Activated T-cell treated with anti-CD3 and anti-CD28 coated beads for 1 hour (primary cell): ENCODE measurements around the gene RBKS.
A peak's percentile ranks its signal among the peaks of the same experiment; 100 is the strongest.
"Not testable (repeated sequence)": the region's sequence is repeated elsewhere in the genome, so short reads cannot be mapped to it uniquely, and the experiment has no call there.

Experiments
- DNase-seq: peaks from one replicate; pipeline ENCODE4 v3.0.0-alpha.2; 2020; ENCODE audit warnings: low read depth

RBKS gene

DNA sequence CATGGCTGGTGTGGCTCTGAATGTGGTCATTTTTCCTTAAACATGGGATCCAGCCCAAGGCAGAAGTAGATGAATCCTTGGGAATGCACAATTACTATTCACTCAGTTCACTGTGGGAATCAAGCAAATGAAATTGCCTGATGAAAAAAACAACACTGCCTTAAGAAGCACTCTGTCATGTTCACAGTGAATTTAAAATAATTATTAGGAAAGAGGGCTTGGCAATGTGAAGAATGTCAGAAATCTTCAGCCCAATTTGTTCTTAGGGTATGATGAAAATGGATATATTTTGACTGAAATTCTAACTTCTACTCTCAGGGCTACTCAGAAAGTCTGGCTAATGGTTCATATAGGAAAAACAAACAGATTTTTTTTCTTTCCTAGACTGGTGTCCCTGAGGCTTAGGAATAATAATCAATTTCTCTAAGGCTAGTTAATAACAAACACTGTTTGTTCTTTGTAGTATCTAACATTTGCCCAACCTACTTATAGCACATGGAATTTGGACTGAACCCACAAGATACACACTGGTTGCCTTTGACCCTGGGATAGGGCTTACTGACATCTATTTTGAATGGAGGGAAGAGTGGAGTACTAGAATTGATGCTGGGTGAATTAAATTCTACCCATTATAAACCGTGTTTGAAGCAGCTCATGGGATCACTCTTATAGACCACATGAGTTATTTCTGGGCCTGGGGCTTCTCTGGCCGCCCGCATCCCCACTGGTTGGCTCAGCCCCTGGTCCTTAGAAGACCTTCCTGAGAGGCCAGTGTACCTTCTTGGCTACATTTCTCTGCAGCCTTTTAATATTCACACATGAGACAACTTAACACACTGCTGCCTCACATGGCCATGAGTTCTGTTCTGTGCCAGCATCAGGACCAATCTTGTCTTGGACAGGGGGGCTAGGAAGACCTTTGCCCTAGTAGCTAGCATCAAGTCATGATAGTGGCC, 127.0 kb downstream of the RBKS start:
- DNase-seq = no peak

DNA sequence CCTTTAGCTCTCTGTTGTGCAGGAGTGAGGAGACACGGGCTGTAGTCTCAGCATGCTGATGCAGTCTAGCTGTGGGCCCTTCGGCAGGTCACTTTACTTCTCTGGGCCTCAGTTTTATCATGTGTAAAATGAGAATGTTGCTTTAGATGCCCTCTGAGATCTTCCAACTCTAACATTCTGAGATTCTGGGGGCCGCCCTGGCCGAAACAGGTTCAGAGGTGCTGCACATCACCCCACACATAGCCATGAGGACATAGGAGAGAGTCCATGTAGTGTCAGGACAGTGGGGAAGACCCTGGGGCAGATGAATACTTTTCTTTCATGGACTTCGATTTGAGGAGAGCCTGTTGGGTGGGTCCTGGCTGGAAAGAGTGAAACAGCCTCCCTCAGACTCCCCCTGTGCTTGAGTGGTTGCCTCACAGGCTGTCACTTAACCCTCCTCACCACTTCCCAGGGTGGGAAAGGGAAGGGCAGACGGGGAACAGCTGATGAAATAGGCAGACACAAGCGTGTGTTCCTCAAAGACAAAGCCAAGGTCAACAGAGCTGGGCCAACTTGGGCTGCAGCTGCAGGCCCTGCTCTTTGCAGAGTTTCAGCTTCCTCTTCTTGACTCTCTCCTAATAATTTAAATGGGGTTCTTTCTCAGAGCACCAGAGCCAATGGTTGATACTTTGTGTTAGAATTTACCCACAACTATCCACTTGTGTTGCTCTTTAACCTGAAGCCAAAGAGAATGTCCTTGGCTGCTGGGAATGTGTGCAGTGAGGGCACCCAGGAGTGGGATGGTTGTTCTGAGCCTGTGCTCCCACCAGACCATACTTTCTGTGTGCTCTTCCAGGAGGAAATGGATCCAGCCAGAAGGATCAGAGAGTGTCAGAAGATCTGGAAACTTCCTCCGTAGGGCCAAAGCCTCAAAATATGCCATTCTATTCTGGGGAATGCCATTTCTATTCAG, 133.4 kb downstream of the RBKS start:
- DNase-seq = no peak

DNA sequence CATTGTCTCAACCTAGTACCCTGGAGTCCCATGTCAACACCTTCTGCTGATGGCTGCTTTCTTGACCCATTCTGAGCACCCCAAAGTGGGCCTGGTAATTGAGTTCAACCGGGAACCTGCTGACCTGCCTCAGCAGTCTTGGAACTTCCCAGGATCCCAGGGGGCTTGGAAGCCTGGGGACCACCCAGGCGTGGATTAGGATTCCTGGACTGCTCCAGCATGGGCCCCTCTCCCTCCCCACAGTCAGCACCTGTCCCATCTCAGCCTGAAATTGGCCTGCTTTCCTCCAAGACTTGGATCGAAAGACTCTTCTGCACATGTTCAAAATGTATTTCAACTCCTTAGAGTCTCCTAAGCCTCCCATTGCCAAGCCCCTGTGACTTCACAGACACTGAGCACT, 134.1 kb downstream of the RBKS start:
- no peak for DNase-seq

DNA sequence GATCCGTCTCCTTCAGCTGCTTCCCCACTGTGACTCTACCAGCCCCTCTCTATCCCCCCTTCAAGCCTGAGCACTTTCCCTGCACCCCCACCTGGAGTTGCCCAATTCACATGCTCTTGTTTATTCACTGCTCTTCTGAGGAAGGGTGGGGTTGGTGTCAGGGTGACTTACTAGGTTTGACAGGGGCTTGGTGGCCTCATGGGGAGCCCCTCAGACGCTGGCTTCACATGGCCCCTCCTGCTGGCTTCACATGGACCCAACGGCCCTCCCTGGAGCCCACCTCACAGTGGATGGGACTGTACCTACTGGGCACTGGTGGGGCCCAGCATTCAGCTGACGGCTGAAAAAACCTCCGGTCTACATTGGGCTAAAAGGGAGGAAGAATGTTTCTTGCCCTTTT, 135.4 kb downstream of the RBKS start:
- no peak for DNase-seq

DNA sequence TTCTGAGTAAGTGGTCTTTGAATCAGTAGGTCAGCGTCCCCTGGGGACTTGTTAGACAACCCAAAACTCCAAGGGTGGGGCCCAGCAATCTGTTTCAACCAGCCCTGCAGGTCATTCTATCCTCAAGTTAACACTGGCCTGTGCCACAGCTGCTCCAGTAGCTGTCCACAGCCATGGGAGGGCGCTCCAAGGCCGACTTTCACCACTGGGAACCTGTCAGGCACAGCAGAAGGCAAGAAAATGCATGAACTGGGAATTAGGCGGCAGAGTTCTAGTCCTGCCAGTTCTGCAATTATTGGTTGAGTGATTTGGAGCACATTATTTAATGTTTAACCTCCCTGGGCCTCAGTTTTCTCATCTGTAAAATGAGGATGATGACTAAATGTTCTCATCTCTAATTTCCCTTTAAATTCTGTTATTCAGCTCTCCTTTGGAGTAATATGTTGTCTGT, 136.0 kb downstream of the RBKS start:
- peak; percentile 58 for DNase-seq

DNA sequence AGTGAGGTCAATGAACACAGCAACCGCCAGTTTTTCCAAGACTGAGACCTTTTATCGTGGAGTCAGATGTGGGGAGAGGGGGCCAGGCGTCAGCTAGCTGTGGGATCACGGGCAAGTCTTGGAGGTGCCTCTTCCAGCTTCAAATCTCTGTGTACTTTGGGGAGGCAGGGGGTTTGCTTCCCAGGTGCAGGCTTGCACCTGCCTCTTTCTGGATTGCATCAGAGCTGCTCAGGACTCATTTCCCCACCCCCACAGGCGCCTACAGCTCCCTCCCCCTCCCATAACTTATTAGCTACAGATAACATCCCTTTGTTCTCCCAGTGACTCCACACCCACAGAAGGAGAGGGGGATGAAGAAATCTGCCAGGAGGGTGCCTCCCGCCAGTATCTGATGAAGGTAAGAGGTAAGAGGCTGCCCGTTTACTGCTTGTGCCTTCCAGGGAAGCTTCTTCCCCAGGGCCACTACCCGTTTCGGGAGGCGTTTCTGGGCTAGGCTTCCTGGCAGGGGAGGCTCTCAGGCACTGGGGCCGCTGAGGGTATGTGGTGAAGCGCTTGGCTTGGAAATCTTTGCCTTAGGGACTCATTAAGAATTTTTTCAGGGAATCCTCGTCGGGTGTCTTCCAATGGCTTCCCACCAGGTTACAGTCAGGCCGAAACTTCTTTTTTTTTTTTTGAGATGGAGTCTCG, 137.5 kb downstream of the RBKS start:
- no peak for DNase-seq

DNA sequence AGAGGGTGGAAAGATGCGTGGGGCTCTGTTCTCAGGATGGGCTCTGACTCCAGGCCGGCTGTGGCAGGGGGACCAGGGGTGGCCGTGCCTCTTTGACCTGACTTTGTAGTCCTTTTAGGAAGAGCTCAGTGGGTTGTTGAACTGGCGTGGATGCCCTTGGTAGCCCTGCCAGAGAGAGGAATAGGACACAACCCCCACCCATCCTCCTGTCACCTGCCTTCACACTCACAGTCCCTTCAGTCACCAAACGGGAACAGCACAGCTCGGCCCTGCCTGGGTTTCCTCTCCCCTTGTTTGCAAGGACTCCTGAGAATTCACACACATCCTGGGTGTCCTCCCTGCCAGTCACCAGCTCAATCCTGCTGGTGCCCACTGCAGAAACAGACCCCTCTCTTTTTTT, 138.8 kb downstream of the RBKS start:
- no peak for DNase-seq

DNA sequence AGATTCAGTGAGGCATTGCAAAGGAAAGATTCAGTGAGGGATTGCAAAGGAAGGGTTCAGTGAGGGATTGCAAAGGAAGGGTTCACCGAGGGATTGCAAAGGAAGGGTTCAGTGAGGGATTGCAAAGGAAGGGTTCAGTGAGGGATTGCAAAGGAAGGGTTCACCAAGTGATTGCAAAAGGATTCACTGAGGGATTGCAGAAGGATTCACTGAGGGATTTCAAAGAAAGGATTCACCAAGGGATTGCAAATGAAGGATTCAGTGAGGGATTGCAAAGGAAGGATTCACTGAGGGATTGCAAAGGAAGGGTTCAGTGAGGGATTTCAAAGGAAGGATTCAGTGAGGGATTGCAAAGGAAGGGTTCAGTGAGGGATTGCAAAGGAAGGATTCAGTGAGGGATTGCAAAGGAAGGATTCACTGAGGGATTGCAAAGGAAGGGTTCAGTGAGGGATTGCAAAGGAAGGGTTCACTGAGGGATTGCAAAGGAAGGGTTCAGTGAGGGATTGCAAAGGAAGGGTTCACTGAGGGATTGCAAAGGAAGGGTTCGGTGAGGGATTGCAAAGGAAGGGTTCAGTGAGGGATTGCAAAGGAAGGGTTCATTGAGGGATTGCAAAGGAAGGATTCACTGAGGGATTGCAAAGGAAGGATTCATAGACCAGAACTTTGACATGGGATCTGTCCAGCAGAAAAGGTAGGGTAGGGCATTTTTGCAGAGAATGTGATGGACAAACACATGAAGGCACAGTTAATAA, 141.2 kb downstream of the RBKS start:
- not testable (repeated sequence) for DNase-seq

DNA sequence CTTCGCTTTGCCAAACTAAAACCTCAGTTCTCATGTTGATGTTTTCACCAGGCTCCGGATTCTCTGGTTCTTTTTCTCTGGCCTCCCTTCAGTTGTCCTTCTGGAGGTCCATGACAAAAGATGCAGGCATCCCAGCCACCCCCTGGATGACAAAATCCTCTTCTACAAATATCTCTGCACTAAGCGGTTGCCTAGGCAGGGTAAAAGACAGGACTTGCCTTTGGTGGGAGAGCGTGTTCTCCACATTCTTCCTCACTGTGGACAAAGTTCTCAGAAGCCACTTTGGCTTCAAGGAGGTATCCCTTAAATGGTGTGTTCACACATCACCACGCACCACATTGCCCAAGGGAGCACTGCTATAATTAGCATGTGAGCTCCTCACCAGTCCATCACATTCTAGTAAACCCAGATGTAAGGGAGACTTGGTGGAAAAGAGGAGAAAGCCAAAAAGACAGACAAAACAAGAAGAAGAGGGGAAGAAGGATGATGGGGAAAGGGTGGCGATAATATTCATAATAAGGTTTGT, 142.3 kb downstream of the RBKS start:
- DNase-seq = no peak

DNA sequence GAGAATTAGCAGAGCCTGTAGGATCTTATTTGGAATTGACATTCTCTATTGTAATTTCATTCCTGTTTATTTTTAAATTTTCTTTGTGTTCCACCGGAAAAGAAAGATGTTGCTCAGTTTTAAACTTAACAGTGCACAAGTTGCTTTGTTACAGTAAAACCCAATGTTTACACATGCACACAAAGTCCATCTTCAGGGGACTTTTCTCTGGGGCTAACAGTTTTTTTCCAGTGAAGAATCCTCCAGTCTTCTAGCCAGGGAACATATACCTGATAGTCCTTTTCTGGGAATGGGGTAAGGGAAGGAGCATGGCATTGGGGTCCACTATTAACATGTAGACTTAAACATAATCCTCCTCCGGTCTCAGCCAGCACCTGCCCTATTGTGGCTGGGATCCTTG, 143.9 kb downstream of the RBKS start:
- DNase-seq = no peak

DNA sequence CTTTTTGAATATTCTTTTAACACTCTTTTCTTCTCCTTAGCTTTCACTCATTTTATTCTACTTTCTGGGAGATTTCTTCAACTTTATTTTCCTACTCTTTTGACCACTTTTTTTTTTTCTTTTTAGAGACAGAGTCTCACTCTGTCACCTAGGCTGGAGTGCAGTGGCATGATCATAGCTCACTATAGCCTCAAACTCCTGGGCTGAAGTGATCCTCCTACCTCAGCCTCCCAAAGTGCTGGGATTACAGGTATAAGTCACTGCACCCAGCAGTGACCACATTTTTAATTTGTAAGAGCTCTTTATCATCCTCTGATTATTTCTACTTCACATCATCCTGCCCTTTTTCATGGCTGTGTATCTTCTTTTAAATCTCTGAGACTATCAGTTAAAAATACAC, 144.7 kb downstream of the RBKS start:
- DNase-seq = not testable (repeated sequence)

DNA sequence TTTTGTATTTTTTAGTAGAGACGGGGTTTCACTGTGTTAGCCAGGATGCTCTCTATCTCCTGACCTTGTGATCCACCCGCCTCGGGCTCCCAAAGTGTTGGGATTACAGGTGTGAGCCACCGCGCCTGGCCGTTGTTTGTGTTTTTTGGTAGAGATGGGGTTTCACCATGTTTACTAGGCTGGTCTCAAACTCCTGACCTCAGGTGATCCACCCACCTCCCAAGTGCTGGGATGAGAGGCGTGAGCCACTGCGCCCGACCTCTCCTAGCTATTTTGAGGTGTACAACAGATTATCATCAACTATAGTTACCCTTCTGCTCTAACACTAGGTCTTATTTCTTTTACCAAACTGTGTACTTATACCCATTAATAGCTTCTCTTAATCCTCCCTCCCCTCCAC, 147.6 kb downstream of the RBKS start:
- no peak for DNase-seq

DNA sequence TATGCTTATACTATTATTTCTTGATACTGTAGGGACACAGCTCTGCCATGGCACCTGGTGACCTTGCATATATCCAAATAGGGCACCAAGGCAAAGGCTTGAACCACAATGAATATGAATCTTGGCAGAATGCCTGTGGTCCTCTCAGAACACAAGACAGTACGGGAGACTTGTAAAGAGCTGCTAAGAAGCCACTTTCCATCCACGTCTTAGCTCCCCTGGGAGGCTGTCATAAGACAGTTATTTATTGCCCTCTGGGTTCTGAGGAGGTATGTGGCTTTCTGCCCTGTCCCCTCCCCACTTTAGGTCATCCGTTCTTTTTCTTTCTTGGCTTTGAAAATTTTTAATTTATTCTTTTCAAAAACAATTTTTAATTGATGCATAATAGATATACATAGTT, 148.5 kb downstream of the RBKS start:
- no peak for DNase-seq

DNA sequence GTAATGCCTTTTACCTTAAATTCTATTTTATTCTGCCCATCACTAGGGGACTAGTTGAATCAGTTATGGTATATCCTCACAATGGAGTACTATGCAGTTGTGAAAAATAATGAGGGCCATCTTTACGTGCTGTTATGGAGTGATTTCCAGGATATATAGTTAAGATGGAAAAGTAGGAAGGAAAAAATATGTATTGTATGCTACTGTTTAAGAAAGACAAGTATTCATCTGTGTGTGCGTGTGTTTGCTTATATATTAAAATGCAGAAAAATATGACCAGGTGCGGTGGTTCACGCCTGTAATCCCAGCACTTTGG, 151.2 kb downstream of the RBKS start:
- no peak for DNase-seq

DNA sequence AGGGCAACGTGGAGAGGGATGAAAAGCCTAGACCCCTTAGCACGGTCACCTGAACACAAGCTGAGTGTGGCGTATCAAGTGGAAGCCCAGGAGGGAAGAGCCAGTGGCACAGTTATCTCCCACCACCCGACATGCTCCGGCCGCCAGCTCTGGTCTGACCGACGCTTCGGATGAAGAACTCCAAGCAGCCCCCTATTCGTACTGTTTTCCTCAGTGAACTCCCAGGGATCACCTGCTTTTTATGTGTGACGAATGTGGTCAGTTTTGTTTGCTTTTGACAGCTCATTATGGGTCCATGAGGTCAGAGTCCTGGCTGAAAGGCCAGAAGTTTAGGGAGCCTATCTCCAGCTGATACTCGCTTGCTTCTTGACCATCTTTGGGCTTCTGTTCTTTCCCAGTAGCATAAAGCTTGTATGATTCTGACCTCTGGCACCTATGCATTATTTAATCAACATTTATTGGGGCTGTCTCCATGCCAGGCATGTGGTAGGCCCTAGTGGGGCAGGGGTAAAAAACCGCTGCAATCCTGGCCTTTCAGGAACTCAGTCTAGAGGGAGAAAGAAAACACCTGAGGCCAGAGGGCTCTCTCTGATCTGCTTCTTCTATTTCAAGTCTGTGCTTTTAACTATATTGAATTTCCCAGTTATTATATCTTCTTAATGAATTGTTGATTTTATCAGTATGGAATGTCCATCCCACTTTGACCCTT, 151.7 kb downstream of the RBKS start:
- DNase-seq = no peak

DNA sequence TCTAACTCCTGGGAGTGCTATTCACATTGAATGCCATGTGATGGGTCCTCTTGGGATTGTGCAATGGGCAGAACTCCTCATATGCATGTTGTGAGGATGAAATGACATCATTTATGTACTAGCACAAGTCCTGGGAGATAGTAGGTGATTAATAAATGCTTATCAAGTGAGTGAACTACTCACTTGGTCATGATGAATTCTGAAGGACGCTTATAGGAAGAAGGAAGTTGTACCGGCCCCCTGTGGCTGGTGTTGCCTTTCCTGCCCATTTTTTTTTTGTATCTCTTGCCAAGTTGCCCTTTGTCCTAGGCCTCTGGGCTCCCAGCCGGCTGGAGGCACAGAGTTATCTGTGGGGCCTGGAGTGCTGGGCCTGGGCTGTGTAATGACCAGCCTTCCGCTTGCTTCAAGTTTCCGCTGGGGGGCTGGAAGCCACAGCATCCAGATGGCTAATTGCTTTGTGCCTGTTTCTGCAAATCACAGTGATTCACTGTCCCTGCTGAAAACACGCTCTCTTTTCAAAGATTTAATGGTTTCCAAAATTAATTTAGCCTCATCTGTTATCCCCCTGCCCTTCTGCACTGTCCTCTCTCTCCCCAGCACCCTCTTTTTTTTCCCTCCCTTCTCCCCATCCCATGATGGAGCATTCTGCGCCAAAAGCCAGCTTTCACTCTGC, 152.4 kb downstream of the RBKS start:
- DNase-seq = no peak

DNA sequence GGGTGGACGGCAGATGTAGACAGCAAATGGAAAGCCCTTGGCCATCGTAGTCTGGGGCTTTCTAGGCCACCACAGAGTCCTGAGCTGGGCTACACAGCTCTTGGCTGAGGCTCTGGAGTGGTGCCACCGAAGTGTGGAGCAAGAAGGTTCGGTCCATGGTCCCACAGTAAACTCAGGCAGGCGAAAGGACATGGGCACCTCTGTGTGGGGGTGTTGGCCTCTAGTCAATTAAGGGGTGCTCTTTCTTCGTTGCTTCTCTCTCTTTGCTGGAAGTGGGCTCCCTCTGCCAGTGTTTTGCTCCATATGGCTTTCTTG, 153.3 kb downstream of the RBKS start:
- DNase-seq = no peak

DNA sequence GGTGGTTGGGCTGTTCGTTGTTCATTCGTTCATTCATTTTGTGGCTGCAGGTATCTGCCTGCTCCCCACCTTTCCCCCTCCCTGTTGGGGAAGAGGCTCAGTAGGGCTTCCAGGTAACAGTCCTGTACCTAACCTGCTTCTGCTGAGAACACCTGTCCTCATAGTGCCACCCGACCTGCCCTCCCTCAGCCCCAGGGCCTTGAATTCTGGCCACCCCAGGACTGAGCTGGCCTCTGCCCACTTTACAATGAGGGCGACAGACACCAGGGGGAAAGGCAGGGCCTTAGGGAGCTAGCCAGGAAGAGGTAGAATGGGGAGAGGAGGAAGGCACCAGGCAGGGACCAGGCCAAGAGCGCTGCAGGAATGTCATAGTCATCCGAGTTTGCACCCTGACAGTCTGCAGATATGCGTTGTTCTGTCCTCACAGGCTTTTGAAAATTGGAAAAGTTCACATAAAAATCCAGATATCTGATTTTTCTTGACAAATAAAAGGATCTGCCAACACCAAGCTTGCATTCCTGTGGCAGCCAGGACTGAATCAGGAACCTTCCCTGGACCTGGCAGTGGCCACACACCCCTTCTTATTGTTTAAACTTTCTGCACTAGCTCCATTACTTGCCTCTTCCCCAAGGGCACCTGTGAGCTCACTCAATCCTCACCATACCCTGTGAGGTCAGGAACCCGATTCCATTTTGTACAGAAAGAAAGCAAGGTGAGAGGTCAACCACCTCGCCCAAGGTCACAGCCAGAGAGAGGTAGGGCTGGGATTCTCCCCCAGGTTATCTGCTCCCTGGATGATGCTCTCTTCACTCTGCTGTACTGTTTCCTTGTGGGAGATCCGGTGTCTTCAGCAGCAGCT, 153.9 kb downstream of the RBKS start:
- no peak for DNase-seq

DNA sequence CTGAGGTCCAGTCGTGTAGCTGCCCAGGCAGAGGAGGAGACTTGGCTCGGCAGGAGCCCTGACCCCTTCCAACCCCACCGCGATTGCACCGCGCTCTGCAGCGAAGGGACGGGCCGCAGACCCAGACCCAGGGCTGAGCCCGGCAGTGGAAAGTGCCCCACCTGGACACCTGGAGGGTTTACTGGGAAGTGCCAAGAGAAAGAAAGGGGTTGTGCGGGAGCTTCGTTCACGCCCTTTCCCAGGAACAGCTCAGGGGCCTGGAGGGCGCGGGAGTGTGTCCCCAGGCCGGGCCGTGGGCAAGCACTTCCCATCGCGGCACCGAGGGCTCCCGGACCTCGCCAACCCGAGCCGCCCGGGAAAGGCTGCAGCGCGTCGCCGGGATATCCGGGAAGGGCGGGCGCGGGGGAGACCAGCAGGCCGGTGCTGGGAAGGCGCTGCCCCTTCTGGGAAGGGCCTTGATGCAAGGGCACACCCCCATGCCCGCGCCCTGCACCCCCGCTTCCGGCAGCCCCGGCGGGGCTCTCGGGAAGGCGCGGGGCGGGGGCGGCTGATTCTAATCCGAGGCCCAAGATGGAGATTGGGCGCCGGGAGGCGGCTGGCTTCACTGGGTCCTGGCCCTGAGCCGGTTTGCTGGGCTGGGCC, 154.8 kb downstream of the RBKS start:
- DNase-seq = peak; percentile 43
